WI38 (cell line): ENCODE measurements around the gene RTBDN.

Experiments
- H3K4me3 ChIP-seq: 2 replicates; pipeline ENCODE4 v1.5.1; 2011; ENCODE audit warnings: low read depth, mild to moderate bottlenecking, control low read depth, low read length
- TF ChIP-seq, protein P1 (sequence below): IDR thresholded peaks from 2 replicates; pipeline ENCODE4 v1.5.1; 2012; ENCODE audit warnings: low read depth, mild to moderate bottlenecking, control low read depth, low read length

RTBDN gene

DNA sequence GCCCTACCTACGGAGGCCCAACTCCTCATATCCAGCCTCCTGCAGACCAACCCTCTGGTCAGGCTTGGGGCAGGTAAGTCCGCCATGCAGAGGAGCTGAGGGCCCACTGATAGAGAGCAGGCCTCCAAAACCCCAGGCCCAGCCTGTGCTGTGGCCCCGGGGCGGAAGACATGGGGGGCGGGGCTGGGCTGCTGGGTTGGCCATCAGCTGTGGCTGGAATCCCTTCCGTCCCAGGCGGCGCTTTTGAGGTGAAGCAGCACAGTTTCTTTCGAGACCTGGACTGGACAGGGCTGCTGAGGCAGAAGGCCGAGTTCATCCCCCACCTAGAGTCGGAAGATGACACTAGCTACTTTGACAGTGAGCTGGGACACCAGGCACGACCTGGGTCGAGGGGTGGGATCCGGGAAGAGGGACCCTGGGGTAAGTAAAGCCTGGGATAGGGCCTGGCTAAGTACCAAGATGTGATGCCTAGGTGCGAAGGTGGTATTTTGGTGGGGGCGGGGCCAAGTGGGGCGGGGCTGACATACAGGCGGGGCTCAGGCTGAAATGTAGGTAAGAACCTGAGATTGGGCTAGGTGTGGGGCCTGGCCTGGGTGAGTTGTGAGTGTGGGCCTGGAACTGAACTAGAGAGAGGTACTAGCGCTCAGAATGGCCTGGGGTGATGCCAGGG, 31.5 kb upstream of the RTBDN start:
- H3K4me3 ChIP-seq: no peak overlapping the region
- TF ChIP-seq, protein P1, sequence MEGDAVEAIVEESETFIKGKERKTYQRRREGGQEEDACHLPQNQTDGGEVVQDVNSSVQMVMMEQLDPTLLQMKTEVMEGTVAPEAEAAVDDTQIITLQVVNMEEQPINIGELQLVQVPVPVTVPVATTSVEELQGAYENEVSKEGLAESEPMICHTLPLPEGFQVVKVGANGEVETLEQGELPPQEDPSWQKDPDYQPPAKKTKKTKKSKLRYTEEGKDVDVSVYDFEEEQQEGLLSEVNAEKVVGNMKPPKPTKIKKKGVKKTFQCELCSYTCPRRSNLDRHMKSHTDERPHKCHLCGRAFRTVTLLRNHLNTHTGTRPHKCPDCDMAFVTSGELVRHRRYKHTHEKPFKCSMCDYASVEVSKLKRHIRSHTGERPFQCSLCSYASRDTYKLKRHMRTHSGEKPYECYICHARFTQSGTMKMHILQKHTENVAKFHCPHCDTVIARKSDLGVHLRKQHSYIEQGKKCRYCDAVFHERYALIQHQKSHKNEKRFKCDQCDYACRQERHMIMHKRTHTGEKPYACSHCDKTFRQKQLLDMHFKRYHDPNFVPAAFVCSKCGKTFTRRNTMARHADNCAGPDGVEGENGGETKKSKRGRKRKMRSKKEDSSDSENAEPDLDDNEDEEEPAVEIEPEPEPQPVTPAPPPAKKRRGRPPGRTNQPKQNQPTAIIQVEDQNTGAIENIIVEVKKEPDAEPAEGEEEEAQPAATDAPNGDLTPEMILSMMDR: no peak

DNA sequence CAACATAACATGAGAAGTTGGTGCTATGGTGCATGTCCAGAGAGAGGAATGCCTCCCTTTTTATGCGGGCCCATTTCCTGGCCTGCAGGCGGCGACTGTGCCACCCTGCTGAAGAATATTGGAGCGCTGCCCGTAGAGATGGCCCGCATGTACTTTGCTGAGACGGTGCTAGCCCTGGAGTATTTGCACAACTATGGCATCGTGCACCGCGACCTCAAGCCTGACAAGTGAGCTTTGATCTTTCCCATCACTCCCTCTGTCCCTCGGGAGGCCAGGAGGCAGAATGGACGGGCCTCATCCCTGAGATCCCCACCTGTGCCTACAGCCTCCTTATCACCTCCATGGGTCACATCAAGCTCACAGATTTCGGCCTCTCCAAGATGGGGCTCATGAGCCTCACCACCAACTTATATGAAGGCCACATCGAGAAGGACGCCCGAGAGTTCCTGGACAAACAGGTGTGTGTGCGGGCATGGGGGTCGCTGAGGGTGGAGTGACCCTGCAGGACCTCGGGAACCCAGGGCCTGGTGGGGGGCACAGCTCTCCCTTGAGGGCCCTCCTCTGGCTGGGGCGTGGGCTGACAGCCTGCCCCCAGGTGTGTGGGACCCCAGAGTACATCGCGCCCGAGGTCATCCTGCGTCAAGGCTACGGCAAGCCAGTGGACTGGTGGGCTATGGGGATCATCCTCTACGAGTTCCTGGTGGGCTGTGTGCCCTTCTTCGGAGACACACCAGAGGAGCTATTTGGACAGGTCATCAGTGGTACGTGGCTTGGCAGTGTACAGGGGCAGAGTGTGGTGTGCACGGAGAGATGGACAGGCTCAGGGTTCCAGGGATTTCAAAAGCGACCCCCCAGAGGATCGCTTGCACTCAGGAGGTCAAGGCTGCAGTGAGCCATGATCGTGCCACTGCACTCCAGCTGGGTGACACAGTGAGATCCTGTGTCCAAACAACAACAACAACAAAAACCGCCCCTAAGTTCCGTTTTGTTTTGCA, 30.6 kb upstream of the RTBDN start:
- H3K4me3 ChIP-seq: no peak overlapping the region
- TF ChIP-seq, protein P1: no peak

DNA sequence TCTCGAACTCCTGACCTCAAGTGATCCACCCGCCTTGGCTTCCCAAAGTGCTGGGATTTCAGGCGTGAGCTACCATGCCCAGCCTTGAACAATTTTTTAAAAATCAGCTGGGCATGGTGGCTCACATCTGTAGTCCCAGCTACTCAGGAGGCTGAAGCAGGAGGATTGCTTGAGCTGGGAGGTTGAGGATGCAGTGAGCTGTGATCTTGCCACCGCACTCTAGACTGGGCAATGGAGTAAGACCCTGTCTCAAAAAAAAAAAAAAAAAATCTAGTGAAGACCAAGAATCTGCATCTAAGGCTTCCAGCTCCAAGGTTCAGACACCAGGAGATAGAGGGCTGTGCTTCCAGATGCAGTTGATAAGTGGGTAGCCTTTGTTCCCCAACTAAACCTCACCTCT, 29.8 kb upstream of the RTBDN start:
- TF ChIP-seq, protein P1: no peak
- H3K4me3 ChIP-seq: no peak overlapping the region

DNA sequence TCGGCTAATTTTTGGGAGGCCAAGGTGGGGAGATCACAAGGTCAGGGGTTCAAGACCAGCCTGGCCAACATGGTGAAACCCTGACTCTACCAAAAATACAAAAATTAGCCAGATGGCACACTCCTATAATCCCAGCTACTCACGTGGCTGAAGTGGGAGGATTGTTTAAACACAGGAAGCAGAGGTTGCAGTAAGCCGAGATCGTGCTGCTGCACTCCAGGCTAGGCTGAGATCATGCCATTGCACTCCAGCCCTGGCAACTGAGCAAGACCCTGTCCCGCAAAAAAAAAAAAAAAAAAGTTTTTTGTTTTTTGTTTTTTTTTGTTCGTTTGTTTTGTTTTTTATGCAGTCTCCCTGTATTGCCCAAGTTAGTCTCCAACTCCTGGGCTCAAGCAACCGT, 25.2 kb upstream of the RTBDN start:
- no peak overlapping the region for H3K4me3 ChIP-seq
- TF ChIP-seq, protein P1: no peak

DNA sequence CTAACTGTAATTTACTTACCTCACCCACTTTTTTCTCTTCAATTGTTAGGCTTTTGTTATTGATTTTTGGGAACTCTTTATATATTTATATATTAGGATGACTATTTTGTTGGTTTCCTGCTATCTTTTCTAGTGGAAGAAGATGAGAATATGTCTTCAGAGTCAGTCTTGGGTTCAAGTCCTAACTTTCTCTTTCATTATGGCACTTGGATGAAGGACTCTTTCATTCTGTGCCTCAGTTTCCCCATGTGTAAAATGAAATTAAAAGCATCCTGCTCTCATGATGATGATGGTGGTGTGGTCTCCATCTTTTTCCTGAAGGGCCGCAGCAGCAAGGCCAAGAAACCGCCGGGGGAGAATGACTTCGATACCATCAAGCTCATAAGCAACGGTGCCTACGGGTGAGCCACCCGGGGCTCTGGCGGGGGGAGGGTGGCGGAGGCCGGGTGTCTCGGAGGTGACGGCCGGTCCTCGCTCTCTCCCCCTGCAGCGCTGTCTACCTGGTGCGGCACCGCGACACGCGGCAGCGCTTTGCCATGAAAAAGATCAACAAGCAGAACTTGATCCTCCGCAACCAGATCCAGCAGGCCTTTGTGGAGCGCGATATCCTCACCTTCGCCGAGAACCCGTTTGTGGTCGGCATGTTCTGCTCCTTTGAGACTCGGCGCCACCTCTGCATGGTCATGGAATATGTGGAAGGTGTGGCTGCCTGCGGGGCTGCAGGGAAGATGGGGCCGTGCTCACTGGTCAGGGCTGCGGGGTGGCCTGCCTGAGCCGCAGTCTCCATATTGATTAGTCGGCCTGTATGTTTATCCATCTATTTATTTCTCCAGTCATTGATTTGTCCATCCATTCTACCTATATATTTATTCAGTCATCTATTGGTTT, 23.9 kb upstream of the RTBDN start:
- TF ChIP-seq, protein P1: no peak
- no peak overlapping the region for H3K4me3 ChIP-seq

DNA sequence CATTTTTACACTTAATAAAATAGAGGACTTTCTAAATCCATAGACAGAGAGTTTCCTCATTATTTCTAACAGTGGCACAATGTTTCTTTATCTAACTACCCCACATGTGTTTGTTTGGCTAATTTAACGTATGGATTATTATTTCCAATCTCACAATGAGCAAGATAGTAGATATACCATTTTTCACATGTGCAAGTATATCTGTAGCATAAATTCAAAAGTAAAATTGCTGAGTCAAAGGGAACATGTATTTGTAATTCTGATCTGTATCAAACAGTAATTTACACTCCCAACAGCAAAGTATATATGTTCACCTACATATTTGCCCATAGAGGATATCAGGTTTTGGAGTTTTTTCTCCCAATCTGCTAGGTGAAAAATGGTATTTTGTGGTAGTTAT, 22.3 kb upstream of the RTBDN start:
- TF ChIP-seq, protein P1: no peak

More for the DNA sequence above, 22.3 kb upstream of the RTBDN start:
- no peak overlapping the region for H3K4me3 ChIP-seq
